Neutrophil (primary cell): ENCODE results near the gene ITFG1.
"Not testable (repeated sequence)": the region's sequence is repeated elsewhere in the genome, so short reads cannot be mapped to it uniquely, and the experiment has no call there.

Experiments
- H3K27ac ChIP-seq: fragments of 200-600 bp; sonication (generic); 2 replicates; pipeline ENCODE4 v1.5.1; 2016; ENCODE audit warnings: mild to moderate bottlenecking, moderate library complexity
- H3K27me3 ChIP-seq: fragments of 200-600 bp; sonication (generic); 2 replicates; pipeline ENCODE4 v1.6.0; 2016; ENCODE audit warnings: mild to moderate bottlenecking
- H3K36me3 ChIP-seq: fragments of 200-600 bp; sonication (generic); 2 replicates; pipeline ENCODE4 v1.5.1; 2017
- H3K4me1 ChIP-seq, 2 experiments: fragments of 200-600 bp in 1 of 2; sonication (generic) in 1 of 2; 1 replicate in 1 of 2; 2 replicates in 1 of 2; pipeline versions ENCODE4 v1.5.1 to v1.6.1; 2013 to 2016; ENCODE audit warnings: low read depth in 1 of 2, low read length in 1 of 2, mild to moderate bottlenecking in 1 of 2, moderate library complexity in 1 of 2; ENCODE audit not compliant: control insufficient read depth in 1 of 2, insufficient read depth in 1 of 2
- H3K4me3 ChIP-seq, 2 experiments: fragments of 200-600 bp in 1 of 2; sonication (generic) in 1 of 2; 1 replicate in 1 of 2; 2 replicates in 1 of 2; pipeline ENCODE4 v1.5.1; 2013 to 2016; ENCODE audit warnings: low read depth in 1 of 2, low read length in 1 of 2, mild to moderate bottlenecking in 1 of 2, moderate library complexity in 1 of 2
- H3K9me3 ChIP-seq: fragments of 200-600 bp; sonication (generic); 2 replicates; pipeline ENCODE4 v1.5.1; 2016
- CTCF ChIP-seq: fragments of 200-600 bp; sonication (generic); IDR thresholded peaks from 2 replicates; pipeline ENCODE4 v1.5.1; 2016; ENCODE audit warnings: antibody characterized with exemption

Gene ITFG1

GRCh38 chr16:47470810-47471209 is 9.9 kb upstream of the ITFG1 start:
- H3K27me3 ChIP-seq, result no peaks in the 10 kb centered on the region
- TF ChIP-seq CTCF, result no peak
- no peak overlapping the region for H3K4me3 ChIP-seq
- H3K9me3 ChIP-seq, result no peaks in the 10 kb centered on the region
- no peak overlapping the region for H3K27ac ChIP-seq
- H3K36me3 ChIP-seq, result no peaks in the 10 kb centered on the region
- H3K4me1 ChIP-seq, result no peaks in the 10 kb centered on the region

- no peaks in the 10 kb centered on the region for H3K9me3 ChIP-seq
- H3K4me1 ChIP-seq, result no peaks in the 10 kb centered on the region
- H3K36me3 ChIP-seq, result no peaks in the 10 kb centered on the region
- TF ChIP-seq CTCF, result no peak
- H3K4me3 ChIP-seq, result no peak overlapping the region
- no peak overlapping the region for H3K27ac ChIP-seq
- no peaks in the 10 kb centered on the region for H3K27me3 ChIP-seq
These were observed 9.3 kb upstream of the ITFG1 start for GRCh38 chr16:47470211-47470610.

GRCh38 chr16:47469227-47469626 is 8.4 kb upstream of the ITFG1 start:
- Histone ChIP-seq H3K27ac (no peak overlapping the region), H3K27me3 (no peaks in the 10 kb centered on the region), H3K4me3 (no peak overlapping the region), H3K36me3 (no peaks in the 10 kb centered on the region), H3K4me1 (no peaks in the 10 kb centered on the region), H3K9me3 (no peaks in the 10 kb centered on the region)
- no peak for TF ChIP-seq CTCF

- not testable (repeated sequence) for H3K27ac ChIP-seq, H3K27me3 ChIP-seq, H3K4me1 ChIP-seq, H3K9me3 ChIP-seq, H3K36me3 ChIP-seq, H3K4me3 ChIP-seq
These were observed 7.3 kb upstream of the ITFG1 start for GRCh38 chr16:47468070-47468689.

GRCh38 chr16:47467501-47467900 is 6.6 kb upstream of the ITFG1 start:
- Histone ChIP-seq H3K4me1 (peaks cover under 1 to 4% of the 10 kb centered on the region in 2 experiments), H3K4me3 (no peak overlapping the region), H3K27me3 (no peaks in the 10 kb centered on the region), H3K9me3 (no peaks in the 10 kb centered on the region), H3K27ac (no peak overlapping the region), H3K36me3 (no peaks in the 10 kb centered on the region)
- TF ChIP-seq CTCF, result no peak

GRCh38 chr16:47465919-47466630 is 5.2 kb upstream of the ITFG1 start:
- H3K27ac ChIP-seq, result no peak overlapping the region
- peaks cover 9 to 11% of the 10 kb centered on the region in 2 experiments for H3K4me1 ChIP-seq
- TF ChIP-seq CTCF, result no peak
- no peaks in the 10 kb centered on the region for H3K9me3 ChIP-seq
- no peaks in the 10 kb centered on the region for H3K27me3 ChIP-seq
- H3K36me3 ChIP-seq, result no peaks in the 10 kb centered on the region
- no peak overlapping the region for H3K4me3 ChIP-seq
